Putamen (tissue), 1 donor: ENCODE data around the gene MED27.

Experiments
- DNase-seq: peaks from one replicate; pipeline ENCODE4 v3.0.0-alpha.2; 2016; ENCODE audit warnings: low spot score

The MED27 gene

GRCh38 chr9:131997779-131998178 lies 81.9 kb downstream of the MED27 start:
- DNase-seq = peak; percentile 33

DNA sequence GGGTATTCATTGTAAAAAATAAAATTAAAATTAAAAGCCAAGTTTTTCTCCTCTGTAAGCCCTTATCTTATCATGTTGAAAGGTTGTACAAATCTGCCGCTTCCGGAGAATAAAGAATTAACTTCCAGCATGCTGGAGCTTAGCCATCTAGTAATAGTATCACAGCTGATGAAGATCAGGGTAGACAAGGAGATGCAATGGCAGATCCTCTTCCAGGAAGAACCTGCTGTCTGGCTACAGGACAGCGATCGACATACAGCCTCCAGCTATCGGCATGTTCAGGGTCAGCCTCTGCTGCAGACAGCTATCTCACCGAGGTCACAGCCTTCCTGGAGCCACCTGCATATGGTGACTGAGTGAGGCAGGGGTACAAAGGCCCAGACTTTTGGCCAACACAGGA lies 82.6 kb downstream of the MED27 start:
- no peak for DNase-seq

- DNase-seq = no peak
These were observed 84.3 kb downstream of the MED27 start for GRCh38 chr9:131995382-131995781.

DNA sequence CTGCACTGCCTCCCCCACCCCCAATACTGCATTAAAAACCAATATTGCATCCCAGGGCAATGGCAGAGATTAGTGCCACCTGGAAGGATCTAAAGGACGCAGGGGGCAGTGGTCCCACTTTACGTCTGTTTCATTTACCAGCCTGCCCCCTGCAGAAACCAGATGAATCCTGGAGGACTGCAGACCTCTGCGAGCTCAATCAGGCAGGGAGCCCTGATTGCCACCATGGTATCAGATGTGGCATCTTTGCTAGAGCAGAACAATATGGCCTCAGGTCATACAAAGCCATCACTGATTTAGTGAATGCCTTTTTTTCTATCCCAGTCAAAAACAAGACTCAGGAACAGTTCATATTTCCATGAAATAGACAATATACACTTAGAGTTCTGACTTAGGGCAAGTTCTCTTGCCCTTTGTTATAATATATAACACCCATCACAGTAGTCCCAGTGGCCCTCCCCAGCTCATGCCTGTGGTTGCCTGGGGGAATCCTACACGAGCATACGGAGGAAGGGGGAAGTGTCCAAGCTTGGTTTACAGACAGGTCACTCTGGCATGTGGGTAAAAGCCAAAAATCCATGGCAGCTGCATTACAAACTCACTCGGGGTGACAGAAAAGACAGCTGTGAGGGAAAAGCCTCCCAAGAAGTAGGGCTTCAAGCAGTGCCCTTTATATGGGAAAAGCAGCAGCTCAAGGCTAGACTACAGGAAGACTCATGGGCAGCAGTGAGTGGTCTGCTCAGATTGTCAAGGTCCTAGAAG lies 85.1 kb downstream of the MED27 start:
- DNase-seq = no peak

DNA sequence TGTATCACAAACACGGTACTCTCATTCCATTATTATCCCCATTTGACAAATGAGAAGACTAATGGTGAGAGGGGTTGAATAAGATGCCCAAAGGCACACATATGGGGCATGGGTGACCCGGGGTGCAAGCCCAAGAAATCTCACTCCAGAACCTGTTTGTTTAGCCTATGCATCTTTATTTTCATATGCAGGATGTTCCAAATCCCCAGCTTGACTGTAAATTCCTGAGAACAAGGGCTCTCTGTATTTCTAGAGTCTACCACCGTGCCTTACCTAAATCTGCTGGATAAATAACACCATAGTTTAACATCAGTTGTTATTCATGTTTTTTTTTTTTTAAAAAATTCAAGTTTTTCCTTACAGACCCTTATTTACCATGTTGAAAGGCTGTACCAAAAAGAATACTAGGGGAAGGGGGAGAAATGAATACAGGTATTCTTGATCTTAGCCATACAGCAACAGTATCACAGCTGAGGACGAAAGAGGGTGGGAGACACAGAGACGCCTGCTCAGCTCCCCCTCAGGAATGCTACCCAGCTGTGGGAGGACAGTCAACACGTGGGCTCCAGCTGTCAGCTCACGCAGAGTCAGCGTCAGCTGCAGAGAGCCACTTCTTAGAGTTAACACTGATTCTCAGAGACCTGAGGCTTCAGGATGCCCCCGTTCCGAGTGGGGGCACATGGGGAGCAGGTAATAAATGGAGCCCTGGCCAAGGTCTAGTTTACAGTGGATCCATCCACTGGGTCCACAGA lies 86.6 kb downstream of the MED27 start:
- no peak for DNase-seq

- DNase-seq = no peak
These were observed 92.4 kb downstream of the MED27 start for GRCh38 chr9:131987232-131987631.

DNA sequence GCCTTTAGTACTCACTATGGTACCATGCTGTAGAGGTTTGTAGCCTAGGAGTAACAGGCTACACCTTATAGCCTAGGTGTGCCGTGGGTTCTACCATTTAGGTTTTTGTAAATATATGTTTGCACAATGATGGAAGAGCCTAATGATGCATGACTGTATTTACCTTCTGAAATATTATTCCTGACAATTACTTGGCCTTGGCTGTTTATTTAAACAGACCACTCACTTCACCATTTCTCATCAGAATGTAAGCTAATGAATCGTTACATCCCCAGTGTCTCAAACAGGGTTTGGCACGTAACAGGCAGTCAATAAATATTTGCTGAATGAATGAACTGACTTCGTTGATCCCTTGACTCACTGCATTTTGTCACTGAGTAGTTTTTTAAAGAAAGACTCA lies 93.1 kb downstream of the MED27 start:
- DNase-seq = no peak

GRCh38 chr9:131986089-131986488 lies 93.6 kb downstream of the MED27 start:
- no peak for DNase-seq

DNA sequence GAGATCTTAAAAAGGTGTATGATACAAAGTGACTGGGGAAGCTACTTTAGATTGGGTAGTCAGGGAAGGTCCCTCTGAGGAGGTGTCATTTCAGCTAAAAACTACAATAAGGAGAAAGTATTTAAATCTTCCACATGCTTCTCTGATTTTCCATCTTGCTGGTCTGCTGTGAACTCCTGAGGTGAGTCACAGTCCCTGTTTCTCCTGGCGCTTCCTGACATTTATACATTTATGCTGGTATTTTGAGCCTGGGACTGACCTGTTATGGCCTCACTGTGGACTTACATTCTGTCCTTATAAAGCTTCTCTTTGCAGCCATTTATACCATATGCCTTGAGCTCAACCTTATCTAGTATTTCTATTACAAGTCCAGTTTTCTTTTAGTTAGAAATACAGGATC lies 95.1 kb downstream of the MED27 start:
- DNase-seq = no peak

DNA sequence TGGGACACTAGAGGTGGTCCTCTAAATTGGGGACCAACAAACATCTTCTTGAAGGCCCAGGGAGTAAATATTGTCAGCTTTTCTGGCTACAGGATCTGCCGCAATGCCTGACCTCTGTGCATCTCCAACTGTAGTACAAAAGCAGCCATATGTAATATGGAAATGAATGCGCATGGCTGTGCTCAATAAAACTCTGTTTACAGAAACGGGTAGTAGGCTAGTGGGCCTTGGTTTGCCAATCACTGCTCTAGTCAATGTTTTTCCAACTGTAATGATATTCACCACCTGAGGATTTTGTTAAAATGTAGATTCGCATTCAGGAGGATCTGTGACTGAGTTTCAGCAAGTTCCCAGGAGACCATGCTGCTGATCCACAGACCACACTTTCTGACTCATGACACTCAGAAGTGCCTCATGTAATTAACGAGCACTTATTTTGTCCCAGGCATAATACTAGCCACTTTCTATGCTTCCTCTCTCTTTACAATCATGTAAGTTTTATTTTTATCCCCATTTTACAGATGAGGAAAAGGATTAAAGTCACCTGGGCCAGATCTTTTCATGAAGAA lies 96.9 kb downstream of the MED27 start:
- DNase-seq = no peak

DNA sequence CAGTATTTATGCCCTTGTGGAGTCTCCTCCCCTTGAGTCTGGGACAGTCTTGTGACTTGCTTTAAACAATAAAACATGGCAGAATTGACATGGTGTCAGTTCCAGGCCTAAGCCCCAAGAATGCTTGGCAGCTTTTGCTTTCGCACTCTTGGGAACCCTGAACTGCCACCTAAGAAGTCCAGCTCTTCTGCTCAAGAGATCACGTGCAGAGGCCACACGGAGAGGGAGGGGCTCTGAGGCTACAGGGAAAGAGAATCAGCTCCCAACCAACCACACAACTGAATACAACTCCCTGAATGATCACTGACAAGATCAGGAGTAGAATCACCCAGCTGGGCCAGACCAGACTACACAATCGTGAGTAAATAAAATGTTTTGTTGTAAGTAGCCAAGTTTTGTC lies 97.6 kb downstream of the MED27 start:
- DNase-seq = no peak

DNA sequence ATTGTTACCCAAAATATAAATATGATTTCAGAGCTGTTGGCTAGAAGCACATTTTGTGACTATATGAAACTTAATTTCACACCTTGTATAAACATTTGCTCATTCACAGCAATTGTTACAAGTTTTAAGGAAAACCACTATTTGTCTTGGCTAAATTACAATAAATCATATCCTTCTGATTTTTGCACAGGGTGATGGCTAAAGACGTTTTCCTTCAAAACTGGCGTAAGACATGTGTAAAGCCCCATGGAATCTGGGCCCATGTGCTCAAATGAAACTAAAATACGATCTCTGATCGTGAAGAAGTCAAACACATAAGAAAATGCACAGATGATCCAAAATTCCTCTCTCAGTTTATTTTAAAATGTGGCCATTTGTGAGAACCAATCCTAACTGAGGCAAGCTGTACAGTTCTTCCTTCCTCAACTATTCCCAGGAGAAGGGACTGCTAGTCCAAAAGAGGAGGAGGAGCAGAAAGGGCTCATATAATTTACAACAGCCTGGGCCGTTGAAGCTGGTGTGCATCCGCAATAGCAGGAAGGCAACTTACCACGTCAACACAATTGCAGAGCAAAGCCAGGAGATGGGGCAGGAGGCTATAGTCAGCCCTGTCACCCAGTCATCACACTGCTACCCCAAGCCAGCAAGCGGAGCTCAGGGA lies 98.4 kb downstream of the MED27 start:
- DNase-seq = no peak

DNA sequence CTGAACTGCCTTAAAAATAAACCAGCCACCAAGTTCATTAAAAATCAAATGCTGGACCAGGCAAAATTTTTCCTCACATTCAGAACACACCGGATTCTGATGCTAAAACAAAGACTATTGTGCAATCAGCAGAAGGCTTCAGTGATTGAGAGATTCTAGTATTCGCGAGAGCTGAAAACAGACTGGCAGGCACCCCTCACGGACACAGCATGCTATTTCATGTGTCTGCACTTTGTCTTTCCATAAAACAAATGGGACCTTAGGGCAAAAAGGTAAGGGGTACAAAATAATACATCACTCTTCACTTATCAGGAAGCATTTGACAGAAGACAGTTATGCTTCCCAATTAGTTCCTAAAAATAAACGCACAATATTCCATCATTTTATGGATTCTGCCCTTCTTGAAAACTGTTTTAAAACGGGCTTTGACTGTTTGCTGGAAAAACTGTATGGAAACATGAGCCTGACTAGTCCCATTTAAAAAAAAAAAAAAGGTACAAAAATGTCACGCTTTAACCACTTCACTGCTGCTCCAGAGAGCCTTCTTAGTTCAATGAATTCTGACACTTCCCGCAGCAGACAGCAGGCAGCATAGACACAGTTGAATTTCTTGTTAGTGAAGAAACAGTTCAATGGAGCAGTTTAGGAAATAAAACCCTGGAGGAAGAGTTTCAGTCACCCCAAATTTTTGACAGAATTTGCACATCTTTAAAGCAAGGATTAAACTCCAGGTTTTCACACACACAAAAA lies 99.2 kb downstream of the MED27 start:
- DNase-seq = no peak

GRCh38 chr9:131977109-131977838 lies 102.4 kb downstream of the MED27 start:
- DNase-seq = no peak

DNA sequence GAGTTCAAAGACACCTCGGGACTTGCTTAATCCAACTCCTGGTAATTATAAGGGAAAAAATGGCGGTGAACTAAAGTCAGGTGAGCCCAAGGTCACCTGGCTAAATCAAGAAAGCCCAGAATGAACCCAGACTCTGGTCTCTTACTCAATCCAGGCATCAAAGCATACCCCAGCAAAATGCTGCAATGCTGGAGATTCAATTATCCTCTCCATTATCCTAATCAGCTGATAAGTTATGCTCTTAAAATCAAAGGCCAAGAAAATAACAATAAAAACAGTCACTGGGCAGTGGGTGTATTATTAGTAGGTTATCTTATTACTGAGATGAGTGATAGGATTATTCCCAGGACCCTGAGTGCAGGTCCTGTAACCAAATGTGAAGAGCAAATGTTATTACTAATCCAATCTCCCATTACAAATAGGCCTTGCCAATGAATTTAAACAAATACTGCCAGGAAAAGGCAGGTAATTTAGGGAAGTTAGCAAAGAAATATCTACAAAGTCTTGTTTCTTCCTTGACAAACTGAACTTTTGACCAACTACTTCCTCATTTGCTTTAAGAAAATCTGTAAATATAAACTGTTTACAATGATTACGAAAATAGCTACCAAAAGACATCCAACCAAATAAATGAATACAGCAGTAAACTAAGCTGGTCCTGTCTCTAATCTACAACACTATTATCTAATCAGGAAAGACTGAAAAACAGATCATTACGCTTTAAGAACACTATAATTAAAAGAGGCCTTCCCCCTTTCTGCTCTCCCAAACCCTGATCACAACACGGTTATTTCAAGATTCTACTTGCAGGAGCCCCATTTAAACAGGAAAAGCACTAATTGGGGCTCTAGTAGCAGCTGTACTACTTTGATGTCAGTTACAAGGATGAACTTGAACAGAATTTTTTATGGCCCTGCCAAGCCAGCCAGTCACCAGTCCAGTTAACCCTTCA lies 103.2 kb downstream of the MED27 start:
- no peak for DNase-seq

DNA sequence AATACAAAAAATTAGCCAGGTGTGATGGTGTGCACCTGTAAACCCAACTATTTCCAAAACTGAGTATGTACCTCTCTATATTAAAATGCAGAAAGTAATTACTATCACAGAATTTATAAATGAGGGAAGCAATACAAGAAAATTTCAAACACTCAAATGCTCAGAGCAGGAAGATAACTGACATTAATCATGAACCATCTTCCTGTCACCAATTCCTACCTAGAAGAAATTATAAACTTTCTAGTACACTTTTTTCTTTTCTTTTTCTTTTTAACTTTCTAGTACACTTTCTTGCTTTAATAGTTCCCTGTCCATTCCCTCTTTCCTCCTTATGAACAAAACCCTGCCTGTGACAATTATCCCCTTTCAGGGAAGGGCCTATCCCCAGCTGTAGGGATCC lies 106.8 kb downstream of the MED27 start:
- DNase-seq = no peak

- DNase-seq = no peak
These were observed 108.1 kb downstream of the MED27 start for GRCh38 chr9:131971482-131972074.

DNA sequence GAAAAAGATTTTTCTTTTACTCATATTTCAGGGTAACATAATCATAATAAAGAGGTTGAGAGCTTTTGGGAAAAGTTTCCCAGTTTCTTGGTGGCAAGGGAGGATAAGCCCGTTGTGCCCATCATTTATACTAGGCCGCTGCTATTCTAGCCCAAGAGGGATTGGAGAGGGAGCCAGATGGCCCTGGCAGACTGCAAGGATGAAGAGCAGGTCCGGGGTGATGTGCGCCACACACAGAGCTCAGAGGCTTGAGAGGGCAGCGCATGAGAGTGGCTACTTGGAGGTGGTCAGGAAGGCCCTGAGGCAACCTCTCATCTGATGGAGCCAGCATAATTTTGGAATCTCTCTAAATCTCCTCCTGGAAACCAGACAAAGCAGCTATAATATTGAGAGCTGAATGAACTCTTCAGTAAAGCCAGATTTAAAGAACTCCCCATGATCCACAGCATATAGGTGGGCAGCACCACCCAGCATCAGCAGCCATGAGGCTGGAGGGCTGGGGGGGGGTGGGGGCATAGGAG lies 110.1 kb downstream of the MED27 start:
- DNase-seq = no peak

DNA sequence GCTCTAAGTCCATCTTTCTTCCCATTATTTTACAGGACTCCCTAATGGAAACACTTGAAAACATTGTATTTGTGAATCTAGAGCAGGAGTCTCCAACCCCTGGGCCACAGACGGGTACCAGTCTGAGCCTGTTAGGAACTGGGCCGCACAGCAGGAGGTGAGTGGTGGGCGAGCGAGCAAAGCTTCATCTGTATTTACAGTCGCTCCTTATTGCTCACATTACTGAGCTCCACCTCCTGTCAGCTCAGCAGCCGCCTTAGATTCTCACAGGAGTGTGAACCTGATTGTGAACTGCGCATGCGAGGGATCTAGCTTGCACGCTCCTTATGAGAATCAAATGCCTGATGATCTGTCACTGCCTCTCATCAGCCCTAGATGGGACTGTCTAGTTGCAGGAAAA lies 111.0 kb downstream of the MED27 start:
- DNase-seq = no peak

DNA sequence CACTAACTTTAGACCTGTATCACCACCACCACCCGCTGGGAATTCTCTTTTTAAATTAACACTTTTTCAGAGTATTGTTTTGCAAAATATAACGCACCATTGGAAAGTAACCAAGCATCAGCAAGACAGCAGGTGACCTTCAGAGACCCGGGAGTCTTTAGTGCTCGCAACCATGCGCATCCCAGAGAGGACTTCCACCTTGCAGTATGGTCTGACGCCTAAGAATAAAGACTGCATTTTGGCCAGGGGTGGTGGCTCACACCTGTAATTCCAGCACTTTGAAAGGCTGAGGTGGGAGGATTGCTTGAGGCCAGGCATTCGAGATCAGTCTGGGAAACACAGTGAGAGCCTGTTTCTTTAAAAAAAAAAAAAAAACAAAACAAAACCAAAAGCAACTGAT lies 113.8 kb downstream of the MED27 start:
- no peak for DNase-seq
